Fibroblast of mammary gland (primary cell): Measurements from ENCODE around the gene PRKG1.
"Not testable (repeated sequence)": the region's sequence is repeated elsewhere in the genome, so short reads cannot be mapped to it uniquely, and the experiment has no call there.

Experiments
- DNase-seq: peaks from one replicate; pipeline ENCODE4 v3.0.0-alpha.2; 2010; ENCODE audit warnings: low read depth
- H3K4me3 ChIP-seq: 2 replicates; pipeline ENCODE4 v1.5.1; 2011; ENCODE audit warnings: low read depth, mild to moderate bottlenecking, low read length, moderate library complexity; ENCODE audit not compliant: control insufficient read depth
- TF ChIP-seq, protein P1 (sequence below): conservative IDR thresholded peaks from 2 replicates; pipeline ENCODE4 v1.5.1; 2011; ENCODE audit warnings: low read depth, low read length, inconsistent platforms; ENCODE audit not compliant: control insufficient read depth, insufficient read depth

PRKG1 gene

GRCh38 chr10:51321980-51322379 lies 247.7 kb downstream of the PRKG1 start:
- no peak overlapping the region for H3K4me3 ChIP-seq
- peak; percentile 65 for DNase-seq
- TF ChIP-seq, protein P1, sequence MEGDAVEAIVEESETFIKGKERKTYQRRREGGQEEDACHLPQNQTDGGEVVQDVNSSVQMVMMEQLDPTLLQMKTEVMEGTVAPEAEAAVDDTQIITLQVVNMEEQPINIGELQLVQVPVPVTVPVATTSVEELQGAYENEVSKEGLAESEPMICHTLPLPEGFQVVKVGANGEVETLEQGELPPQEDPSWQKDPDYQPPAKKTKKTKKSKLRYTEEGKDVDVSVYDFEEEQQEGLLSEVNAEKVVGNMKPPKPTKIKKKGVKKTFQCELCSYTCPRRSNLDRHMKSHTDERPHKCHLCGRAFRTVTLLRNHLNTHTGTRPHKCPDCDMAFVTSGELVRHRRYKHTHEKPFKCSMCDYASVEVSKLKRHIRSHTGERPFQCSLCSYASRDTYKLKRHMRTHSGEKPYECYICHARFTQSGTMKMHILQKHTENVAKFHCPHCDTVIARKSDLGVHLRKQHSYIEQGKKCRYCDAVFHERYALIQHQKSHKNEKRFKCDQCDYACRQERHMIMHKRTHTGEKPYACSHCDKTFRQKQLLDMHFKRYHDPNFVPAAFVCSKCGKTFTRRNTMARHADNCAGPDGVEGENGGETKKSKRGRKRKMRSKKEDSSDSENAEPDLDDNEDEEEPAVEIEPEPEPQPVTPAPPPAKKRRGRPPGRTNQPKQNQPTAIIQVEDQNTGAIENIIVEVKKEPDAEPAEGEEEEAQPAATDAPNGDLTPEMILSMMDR, result no peak

- H3K4me3 ChIP-seq, result no peak overlapping the region
- DNase-seq, result no peak
- TF ChIP-seq, protein P1, result no peak
Observed at GRCh38 chr10:51325649-51326048, 251.4 kb downstream of the PRKG1 start.

DNA sequence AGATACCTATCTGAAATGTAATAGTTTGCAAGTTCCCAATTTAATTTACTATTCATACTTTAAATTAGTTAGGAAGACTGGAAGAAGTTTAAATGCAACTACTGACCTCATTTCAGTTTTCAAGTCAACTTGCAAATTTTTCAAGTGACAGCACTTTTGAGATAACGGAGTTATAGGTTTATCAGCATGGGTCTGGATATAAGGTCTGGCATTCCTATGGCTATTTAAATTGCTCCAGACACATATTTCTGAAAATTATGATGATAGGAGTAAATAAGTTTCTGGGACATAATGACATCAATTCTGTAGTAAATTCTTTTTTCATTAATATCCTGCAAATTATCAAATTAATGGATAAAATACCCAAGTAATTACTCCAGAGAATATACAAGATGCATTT lies 251.9 kb downstream of the PRKG1 start:
- no peak for DNase-seq
- H3K4me3 ChIP-seq, result no peak overlapping the region
- TF ChIP-seq, protein P1, result no peak

DNA sequence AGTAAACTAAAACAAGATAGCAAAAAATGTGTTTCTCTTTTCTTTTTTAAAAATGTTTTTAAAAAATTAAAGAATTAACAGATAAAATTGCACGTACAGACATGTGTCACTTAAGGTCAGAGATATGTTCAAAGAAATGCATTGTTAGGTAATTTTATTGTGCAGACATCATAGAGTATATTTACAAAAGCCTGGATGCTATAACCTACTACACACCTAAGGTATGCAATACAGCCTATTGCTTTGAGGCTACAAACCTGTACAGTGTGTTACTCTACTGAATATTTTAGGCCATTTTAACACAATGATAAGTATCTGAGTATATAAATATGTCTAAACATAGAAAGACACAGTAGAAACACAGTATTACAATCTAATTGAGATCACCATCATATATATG lies 253.1 kb downstream of the PRKG1 start:
- TF ChIP-seq, protein P1, result no peak
- H3K4me3 ChIP-seq, result no peak overlapping the region
- no peak for DNase-seq

DNA sequence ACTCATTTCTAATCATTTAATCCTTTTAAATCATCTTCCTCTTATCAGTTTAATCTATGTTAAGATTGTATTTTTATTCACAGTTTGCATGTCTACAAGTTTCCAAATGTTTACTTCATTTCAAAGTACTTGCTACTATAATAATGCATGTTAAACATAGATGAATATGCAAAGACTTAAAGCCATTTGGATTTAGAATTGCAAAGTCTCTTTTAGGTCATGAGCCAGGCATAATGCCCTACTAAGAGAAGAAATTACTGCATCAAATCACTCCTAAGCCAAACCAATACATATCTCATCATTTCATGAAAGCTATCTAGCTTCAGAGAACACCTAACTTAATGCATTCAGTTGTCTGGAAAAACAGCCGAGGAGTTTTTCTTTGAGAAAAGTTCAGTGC lies 266.1 kb downstream of the PRKG1 start:
- H3K4me3 ChIP-seq, result no peak overlapping the region
- TF ChIP-seq, protein P1, result no peak
- no peak for DNase-seq

GRCh38 chr10:51340845-51341610 lies 266.7 kb downstream of the PRKG1 start:
- TF ChIP-seq, protein P1, result no peak
- DNase-seq, result no peak
- no peak overlapping the region for H3K4me3 ChIP-seq

DNA sequence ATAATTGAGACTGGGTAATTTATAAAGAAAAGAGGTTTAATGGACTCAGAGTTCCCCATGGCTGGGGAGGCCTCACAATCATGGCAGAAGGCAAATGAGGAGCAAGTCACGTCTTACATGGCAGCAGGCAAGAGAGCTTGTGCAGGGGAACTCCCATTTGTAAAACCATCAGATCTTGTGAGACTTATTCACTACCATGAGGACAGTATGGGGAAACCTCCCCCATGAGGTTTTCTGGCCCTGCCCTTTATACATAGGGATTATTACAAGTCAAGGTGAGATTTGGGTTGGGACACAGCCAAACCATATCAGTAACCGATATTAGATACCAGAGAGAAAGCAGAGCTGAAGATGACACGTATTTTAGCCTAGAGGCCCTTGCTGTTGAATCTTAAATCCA lies 267.5 kb downstream of the PRKG1 start:
- H3K4me3 ChIP-seq, DNase-seq: not testable (repeated sequence)
